Measurements from ENCODE around the gene PPP1R26. TPM values are rescaled to one million over a fixed set of nuclear protein-coding genes. Genes with fewer than 3 reads are reported as not detected.
"Not testable (repeated sequence)": the region's sequence is repeated elsewhere in the genome, so short reads cannot be mapped to it uniquely, and the experiment has no call there.

The PPP1R26 gene
- total and polyA plus RNA-seq, 7 donors, result 2.0 to 9.5 (median 3.8) TPM

DNA sequence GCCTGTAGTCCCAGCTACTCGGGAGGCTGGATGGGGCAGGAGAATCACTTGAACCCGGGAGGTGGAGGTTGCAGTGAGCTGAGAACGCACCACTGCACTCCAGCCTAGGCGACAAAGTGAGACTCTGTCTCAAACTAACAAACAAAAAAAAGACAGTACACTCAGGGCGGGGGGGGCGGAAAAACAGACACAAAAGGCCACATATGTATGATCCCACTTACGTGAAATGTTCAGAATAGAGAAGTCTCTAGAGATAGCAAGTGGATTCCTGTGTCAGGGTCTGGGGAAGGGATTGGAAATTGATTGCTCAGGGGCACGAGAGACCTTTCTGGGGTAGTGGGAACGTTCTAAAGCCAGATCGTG, 32.6 kb downstream of the PPP1R26 start:
- 76 to 80% (median 78%) methylated on average over 10 of the region's 10 CpGs for WGBS, 3 donors
- no peak overlapping the region for H3K4me3 ChIP-seq
- TF ChIP-seq, protein P1, sequence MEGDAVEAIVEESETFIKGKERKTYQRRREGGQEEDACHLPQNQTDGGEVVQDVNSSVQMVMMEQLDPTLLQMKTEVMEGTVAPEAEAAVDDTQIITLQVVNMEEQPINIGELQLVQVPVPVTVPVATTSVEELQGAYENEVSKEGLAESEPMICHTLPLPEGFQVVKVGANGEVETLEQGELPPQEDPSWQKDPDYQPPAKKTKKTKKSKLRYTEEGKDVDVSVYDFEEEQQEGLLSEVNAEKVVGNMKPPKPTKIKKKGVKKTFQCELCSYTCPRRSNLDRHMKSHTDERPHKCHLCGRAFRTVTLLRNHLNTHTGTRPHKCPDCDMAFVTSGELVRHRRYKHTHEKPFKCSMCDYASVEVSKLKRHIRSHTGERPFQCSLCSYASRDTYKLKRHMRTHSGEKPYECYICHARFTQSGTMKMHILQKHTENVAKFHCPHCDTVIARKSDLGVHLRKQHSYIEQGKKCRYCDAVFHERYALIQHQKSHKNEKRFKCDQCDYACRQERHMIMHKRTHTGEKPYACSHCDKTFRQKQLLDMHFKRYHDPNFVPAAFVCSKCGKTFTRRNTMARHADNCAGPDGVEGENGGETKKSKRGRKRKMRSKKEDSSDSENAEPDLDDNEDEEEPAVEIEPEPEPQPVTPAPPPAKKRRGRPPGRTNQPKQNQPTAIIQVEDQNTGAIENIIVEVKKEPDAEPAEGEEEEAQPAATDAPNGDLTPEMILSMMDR (IDR thresholded peaks at IDR 0.05), result no peak
- peaks cover 4% of the 10 kb centered on the region for H3K9me3 ChIP-seq
- no peaks in the 10 kb centered on the region for H3K4me1 ChIP-seq
- H3K36me3 ChIP-seq (ENCODE audit: insufficient read depth in 1 of 2, low read depth in 1 of 2), result no peaks in the 10 kb centered on the region
- no peak for ATAC-seq
- no peak for DNase-seq
- H3K27ac ChIP-seq, result no peak overlapping the region
- peaks cover 0 to 14% (median 0%) of the 10 kb centered on the region in 3 donors for H3K27me3 ChIP-seq (ENCODE audit: insufficient read depth in 3 of 3, low read length in 2 of 3)
- intact Hi-C loops (cut with DNase I), result no loop called here

DNA sequence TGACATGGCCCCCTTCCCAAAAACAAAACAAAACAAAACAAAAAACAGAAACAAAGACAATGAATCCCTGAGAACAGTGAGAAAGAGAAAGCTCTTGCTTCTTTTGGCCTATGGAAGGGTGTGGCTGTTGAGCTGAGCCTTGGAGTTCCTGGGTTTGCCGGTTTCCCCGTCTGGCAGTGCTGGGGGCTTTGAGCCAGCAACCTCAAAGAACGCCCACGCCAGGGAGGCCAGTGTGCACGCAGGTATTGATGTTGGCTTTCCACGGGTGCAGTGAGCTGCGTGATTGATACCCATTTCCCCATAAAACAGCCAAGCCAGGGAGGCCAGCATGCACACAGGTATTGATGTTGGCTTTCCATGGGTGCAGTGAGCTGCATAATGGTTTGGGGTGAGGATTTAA, 33.3 kb downstream of the PPP1R26 start:
- no peak overlapping the region for H3K4me3 ChIP-seq
- no peak overlapping the region for H3K27ac ChIP-seq
- intact Hi-C loops (cut with DNase I), result no loop called here
- no peak for ATAC-seq
- no peak for DNase-seq
- H3K4me1 ChIP-seq, result no peaks in the 10 kb centered on the region
- WGBS, 3 donors, result 46 to 52% (median 48%) methylated on average over 7 of the region's 7 CpGs
- TF ChIP-seq, protein P1 (IDR thresholded peaks at IDR 0.05), result no peak
- no peaks in the 10 kb centered on the region for H3K36me3 ChIP-seq (ENCODE audit: insufficient read depth in 1 of 2, low read depth in 1 of 2)
- H3K27me3 ChIP-seq (ENCODE audit: insufficient read depth in 3 of 3, low read length in 2 of 3), result peaks cover 0 to 14% (median 0%) of the 10 kb centered on the region in 3 donors
- peaks cover 4% of the 10 kb centered on the region for H3K9me3 ChIP-seq

DNA sequence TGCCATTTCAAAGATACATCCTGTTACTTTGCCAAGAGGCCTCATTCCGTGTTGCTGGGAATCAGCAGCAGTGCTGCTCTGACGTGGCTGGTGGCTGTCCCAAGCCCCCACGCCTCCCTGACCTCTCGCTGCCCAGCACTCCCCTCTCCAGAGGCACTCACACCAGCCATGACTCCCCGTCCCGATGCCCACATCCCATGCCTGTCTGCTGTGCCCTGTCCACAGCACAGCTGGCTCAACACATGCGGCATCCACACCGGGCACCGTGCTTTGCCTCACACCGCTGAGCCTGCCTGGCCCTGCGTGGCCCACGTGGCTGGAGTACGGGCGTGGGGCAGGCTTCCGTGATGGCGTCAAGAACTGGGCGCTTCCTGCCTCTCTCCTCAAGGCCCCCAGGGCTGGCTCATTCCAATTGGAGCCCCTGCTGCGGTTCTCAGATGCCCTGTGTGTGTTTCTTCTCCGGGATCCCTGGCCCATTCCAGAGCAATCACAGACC, 33.8 kb downstream of the PPP1R26 start:
- Histone ChIP-seq H3K4me1 (no peaks in the 10 kb centered on the region), H3K9me3 (peaks cover 4% of the 10 kb centered on the region), H3K27me3 (ENCODE audit: insufficient read depth in 3 of 3, low read length in 2 of 3) (peaks cover 0 to 12% (median 0%) of the 10 kb centered on the region in 3 donors), H3K4me3 (no peak overlapping the region), H3K36me3 (ENCODE audit: insufficient read depth in 1 of 2, low read depth in 1 of 2) (no peaks in the 10 kb centered on the region), H3K27ac (no peak overlapping the region)
- TF ChIP-seq, protein P1 (IDR thresholded peaks at IDR 0.05), result no peak
- ATAC-seq, result no peak
- 71 to 80% (median 76%) methylated on average over 17 to 19 of the region's 19 CpGs for WGBS, 3 donors
- intact Hi-C loops (cut with DNase I), result no loop called here
- DNase-seq, result no peak

DNA sequence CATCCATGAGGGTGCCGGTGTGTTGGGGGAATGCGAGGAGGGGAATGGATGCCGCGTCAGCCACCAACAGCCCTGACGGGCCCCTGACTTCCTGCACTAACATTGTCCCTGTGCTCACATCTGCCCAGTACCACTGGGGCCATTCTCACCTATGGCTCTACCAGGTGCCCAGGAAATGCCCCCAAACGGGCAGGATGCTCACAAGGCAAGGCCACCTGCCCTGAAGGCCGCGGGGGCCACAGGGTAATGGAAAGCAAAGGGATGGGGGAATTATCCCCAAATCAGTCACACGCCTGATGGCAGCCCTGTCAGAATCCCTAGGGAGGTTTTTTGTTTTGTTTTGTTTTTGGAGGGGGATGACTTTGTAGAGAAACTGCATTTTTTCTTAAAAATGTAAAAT, 34.3 kb downstream of the PPP1R26 start:
- intact Hi-C loops (cut with DNase I); H3K36me3 ChIP-seq (ENCODE audit: insufficient read depth in 1 of 2, low read depth in 1 of 2); DNase-seq; H3K4me3 ChIP-seq; H3K9me3 ChIP-seq; H3K4me1 ChIP-seq; ATAC-seq; H3K27ac ChIP-seq: not testable (repeated sequence)
- WGBS, 3 donors, result 62 to 70% (median 62%) methylated on average over 9 of the region's 9 CpGs
- H3K27me3 ChIP-seq (ENCODE audit: insufficient read depth in 3 of 3, low read length in 2 of 3), result peaks cover 0 to 10% (median 0%) of the 10 kb centered on the region in 3 donors

DNA sequence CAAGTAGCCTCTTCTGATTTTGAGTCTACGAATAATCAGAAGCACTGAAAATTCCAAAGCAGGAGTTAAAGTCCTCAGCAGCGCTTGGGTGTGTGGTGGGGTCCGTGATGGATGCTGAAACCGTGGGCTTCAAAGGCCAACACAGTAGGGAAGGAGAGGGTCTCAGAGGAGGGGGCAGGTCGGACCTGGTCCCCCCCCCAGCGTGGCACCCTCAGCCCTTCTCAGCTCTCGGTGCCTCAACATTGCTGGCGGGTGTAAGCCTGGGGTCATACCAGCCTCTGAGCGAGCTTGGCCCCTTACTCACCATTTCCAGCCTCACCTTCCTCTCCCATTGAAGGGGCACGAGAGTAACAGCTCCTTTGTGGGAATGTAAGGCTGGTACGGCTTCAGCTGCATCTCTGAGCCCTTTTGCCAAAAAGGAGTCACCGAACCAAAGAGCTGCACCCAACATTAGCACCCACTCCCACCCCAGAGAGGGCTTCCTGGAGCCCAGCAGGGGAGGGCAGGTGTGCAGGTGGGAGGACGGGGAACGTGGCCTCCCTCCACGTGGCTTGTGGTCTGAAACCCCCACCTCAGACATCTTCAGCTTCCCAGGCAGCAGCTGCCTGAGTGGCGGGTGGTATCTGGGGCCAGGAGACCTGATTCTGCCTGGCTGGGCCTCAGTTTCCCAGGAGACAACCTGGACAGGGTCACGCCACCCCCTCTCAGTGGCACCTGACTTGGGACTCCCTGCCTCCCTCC, 34.9 kb downstream of the PPP1R26 start:
- Histone ChIP-seq H3K4me3 (no peak overlapping the region), H3K4me1 (no peaks in the 10 kb centered on the region), H3K27ac (no peak overlapping the region), H3K9me3 (peaks cover under 1% of the 10 kb centered on the region), H3K27me3 (ENCODE audit: insufficient read depth in 3 of 3, low read length in 2 of 3) (peaks cover 0 to 10% (median 0%) of the 10 kb centered on the region in 3 donors), H3K36me3 (ENCODE audit: insufficient read depth in 1 of 2, low read depth in 1 of 2) (no peaks in the 10 kb centered on the region)
- 77 to 81% (median 79%) methylated on average over 16 to 17 of the region's 17 CpGs for WGBS, 3 donors
- DNase-seq, result no peak
- TF ChIP-seq, protein P1 (IDR thresholded peaks at IDR 0.05), result no peak
- no peak for ATAC-seq
- intact Hi-C loops (cut with DNase I), result no loop called here
